ENCODE measurements around the gene EIF1B.

The EIF1B gene

GRCh38 chr3:40308725-40309417, 636 bp upstream of the EIF1B start:
- no peaks in the 10 kb centered on the region for H3K9me3 ChIP-seq (ENCODE audit: control insufficient read depth, insufficient read depth, low read length)
- peaks cover 33% of the 10 kb centered on the region for H3K36me3 ChIP-seq (ENCODE audit: control insufficient read depth, insufficient read depth, low read length)
- H3K27me3 ChIP-seq (ENCODE audit: control insufficient read depth, insufficient read depth, low read length): no peaks in the 10 kb centered on the region
- H3K4me1 ChIP-seq (ENCODE audit: control insufficient read depth, insufficient read depth, low read length): peaks cover 12% of the 10 kb centered on the region; the same call in 1 of the 2 replicates
- H3K9ac ChIP-seq (ENCODE audit: low read depth, low read length): peak overlapping the region; percentile 58
- H3K4me3 ChIP-seq (ENCODE audit: low read depth, low read length): peak overlapping the region; percentile 60
- H3K27ac ChIP-seq (ENCODE audit: low read depth, low read length): peak overlapping the region; percentile 52

- H3K9me3 ChIP-seq (ENCODE audit: control insufficient read depth, insufficient read depth, low read length): no peaks in the 10 kb centered on the region
- H3K27me3 ChIP-seq (ENCODE audit: control insufficient read depth, insufficient read depth, low read length): no peaks in the 10 kb centered on the region
- H3K36me3 ChIP-seq (ENCODE audit: control insufficient read depth, insufficient read depth, low read length): peaks cover 36% of the 10 kb centered on the region
- H3K27ac ChIP-seq (ENCODE audit: low read depth, low read length): peak overlapping the region; percentile 90
- H3K4me1 ChIP-seq (ENCODE audit: control insufficient read depth, insufficient read depth, low read length): peaks cover 12% of the 10 kb centered on the region; the same call in 1 of the 2 replicates
- H3K4me3 ChIP-seq (ENCODE audit: low read depth, low read length): peak overlapping the region; percentile 85
- H3K9ac ChIP-seq (ENCODE audit: low read depth, low read length): peak overlapping the region; percentile 95
Measured at GRCh38 chr3:40309925-40310695, 603 bp downstream of the EIF1B start.

- no peaks in the 10 kb centered on the region for H3K27me3 ChIP-seq (ENCODE audit: control insufficient read depth, insufficient read depth, low read length)
- H3K36me3 ChIP-seq (ENCODE audit: control insufficient read depth, insufficient read depth, low read length): peaks cover 36% of the 10 kb centered on the region
- peak overlapping the region; percentile 85 for H3K4me3 ChIP-seq (ENCODE audit: low read depth, low read length)
- peak overlapping the region; percentile 95 for H3K9ac ChIP-seq (ENCODE audit: low read depth, low read length)
- no peaks in the 10 kb centered on the region for H3K9me3 ChIP-seq (ENCODE audit: control insufficient read depth, insufficient read depth, low read length)
- H3K4me1 ChIP-seq (ENCODE audit: control insufficient read depth, insufficient read depth, low read length): peaks cover 12% of the 10 kb centered on the region; the same call in 1 of the 2 replicates
- H3K27ac ChIP-seq (ENCODE audit: low read depth, low read length): no peak overlapping the region
Measured at GRCh38 chr3:40310705-40311104, 1.2 kb downstream of the EIF1B start.

- Histone ChIP-seq H3K4me3 (ENCODE audit: low read depth, low read length) (no peak overlapping the region), H3K36me3 (ENCODE audit: control insufficient read depth, insufficient read depth, low read length) (peaks cover 36% of the 10 kb centered on the region), H3K27me3 (ENCODE audit: control insufficient read depth, insufficient read depth, low read length) (no peaks in the 10 kb centered on the region), H3K27ac (ENCODE audit: low read depth, low read length) (no peak overlapping the region), H3K4me1 (ENCODE audit: control insufficient read depth, insufficient read depth, low read length) (peaks cover 18% of the 10 kb centered on the region), H3K9me3 (ENCODE audit: control insufficient read depth, insufficient read depth, low read length) (no peaks in the 10 kb centered on the region), H3K9ac (ENCODE audit: low read depth, low read length) (no peak overlapping the region)
Measured at GRCh38 chr3:40312661-40313226, 3.2 kb downstream of the EIF1B start.

- no peak overlapping the region for H3K9ac ChIP-seq (ENCODE audit: low read depth, low read length)
- H3K4me1 ChIP-seq (ENCODE audit: control insufficient read depth, insufficient read depth, low read length): peaks cover 14% of the 10 kb centered on the region
- H3K36me3 ChIP-seq (ENCODE audit: control insufficient read depth, insufficient read depth, low read length): peaks cover 36% of the 10 kb centered on the region
- no peaks in the 10 kb centered on the region for H3K9me3 ChIP-seq (ENCODE audit: control insufficient read depth, insufficient read depth, low read length)
- H3K27ac ChIP-seq (ENCODE audit: low read depth, low read length): peak overlapping the region; percentile 14
- no peak overlapping the region for H3K4me3 ChIP-seq (ENCODE audit: low read depth, low read length)
- H3K27me3 ChIP-seq (ENCODE audit: control insufficient read depth, insufficient read depth, low read length): no peaks in the 10 kb centered on the region
Measured at GRCh38 chr3:40313975-40314860, 4.7 kb downstream of the EIF1B start.

GRCh38 chr3:40317061-40317855, 7.8 kb downstream of the EIF1B start:
- Histone ChIP-seq H3K27ac (ENCODE audit: low read depth, low read length) (no peak overlapping the region), H3K4me1 (ENCODE audit: control insufficient read depth, insufficient read depth, low read length) (peaks cover 7% of the 10 kb centered on the region; the same call in 1 of the 2 replicates), H3K9me3 (ENCODE audit: control insufficient read depth, insufficient read depth, low read length) (no peaks in the 10 kb centered on the region), H3K36me3 (ENCODE audit: control insufficient read depth, insufficient read depth, low read length) (peaks cover 19% of the 10 kb centered on the region), H3K9ac (ENCODE audit: low read depth, low read length) (no peak overlapping the region), H3K4me3 (ENCODE audit: low read depth, low read length) (no peak overlapping the region), H3K27me3 (ENCODE audit: control insufficient read depth, insufficient read depth, low read length) (no peaks in the 10 kb centered on the region)

GRCh38 chr3:40321818-40322217, 12.3 kb downstream of the EIF1B start:
- H3K9me3 ChIP-seq (ENCODE audit: control insufficient read depth, insufficient read depth, low read length): no peaks in the 10 kb centered on the region
- H3K4me3 ChIP-seq (ENCODE audit: low read depth, low read length): no peak overlapping the region
- H3K27me3 ChIP-seq (ENCODE audit: control insufficient read depth, insufficient read depth, low read length): no peaks in the 10 kb centered on the region
- peaks cover 7% of the 10 kb centered on the region for H3K4me1 ChIP-seq (ENCODE audit: control insufficient read depth, insufficient read depth, low read length)
- H3K9ac ChIP-seq (ENCODE audit: low read depth, low read length): no peak overlapping the region
- no peaks in the 10 kb centered on the region for H3K36me3 ChIP-seq (ENCODE audit: control insufficient read depth, insufficient read depth, low read length)
- no peak overlapping the region for H3K27ac ChIP-seq (ENCODE audit: low read depth, low read length)

GRCh38 chr3:40323946-40324345, 14.4 kb downstream of the EIF1B start:
- Histone ChIP-seq H3K36me3 (ENCODE audit: control insufficient read depth, insufficient read depth, low read length) (no peaks in the 10 kb centered on the region), H3K9ac (ENCODE audit: low read depth, low read length) (no peak overlapping the region), H3K27me3 (ENCODE audit: control insufficient read depth, insufficient read depth, low read length) (no peaks in the 10 kb centered on the region), H3K27ac (ENCODE audit: low read depth, low read length) (no peak overlapping the region), H3K4me1 (ENCODE audit: control insufficient read depth, insufficient read depth, low read length) (peaks cover 14% of the 10 kb centered on the region), H3K4me3 (ENCODE audit: low read depth, low read length) (no peak overlapping the region), H3K9me3 (ENCODE audit: control insufficient read depth, insufficient read depth, low read length) (no peaks in the 10 kb centered on the region)

GRCh38 chr3:40324621-40325020, 15.1 kb downstream of the EIF1B start:
- H3K9me3 ChIP-seq (ENCODE audit: control insufficient read depth, insufficient read depth, low read length): no peaks in the 10 kb centered on the region
- H3K36me3 ChIP-seq (ENCODE audit: control insufficient read depth, insufficient read depth, low read length): no peaks in the 10 kb centered on the region
- no peak overlapping the region for H3K27ac ChIP-seq (ENCODE audit: low read depth, low read length)
- H3K4me1 ChIP-seq (ENCODE audit: control insufficient read depth, insufficient read depth, low read length): peaks cover 20% of the 10 kb centered on the region
- no peak overlapping the region for H3K4me3 ChIP-seq (ENCODE audit: low read depth, low read length)
- H3K27me3 ChIP-seq (ENCODE audit: control insufficient read depth, insufficient read depth, low read length): no peaks in the 10 kb centered on the region
- H3K9ac ChIP-seq (ENCODE audit: low read depth, low read length): no peak overlapping the region

- no peak overlapping the region for H3K27ac ChIP-seq (ENCODE audit: low read depth, low read length)
- no peaks in the 10 kb centered on the region for H3K27me3 ChIP-seq (ENCODE audit: control insufficient read depth, insufficient read depth, low read length)
- H3K36me3 ChIP-seq (ENCODE audit: control insufficient read depth, insufficient read depth, low read length): no peaks in the 10 kb centered on the region
- H3K4me3 ChIP-seq (ENCODE audit: low read depth, low read length): no peak overlapping the region
- peaks cover 23% of the 10 kb centered on the region for H3K4me1 ChIP-seq (ENCODE audit: control insufficient read depth, insufficient read depth, low read length)
- no peaks in the 10 kb centered on the region for H3K9me3 ChIP-seq (ENCODE audit: control insufficient read depth, insufficient read depth, low read length)
- H3K9ac ChIP-seq (ENCODE audit: low read depth, low read length): no peak overlapping the region
Measured at GRCh38 chr3:40325465-40325864, 16.0 kb downstream of the EIF1B start.

All from HUES48 (cell line).